ENCODE measurements around the gene GSG1L.

GSG1L gene

GRCh38 chr16:27756206-27756970 is 307.1 kb downstream of the GSG1L start:
- Histone ChIP-seq H3K9me3 (ENCODE audit: control insufficient read depth in 5 of 5, low read length in 5 of 5) (no peaks in the 10 kb centered on the region), H3K36me3 (ENCODE audit: control insufficient read depth in 5 of 5, insufficient read depth in 5 of 5, low read length in 5 of 5) (peaks cover 3 to 34% (median 12%) of the 10 kb centered on the region in 5 donors), H3K4me1 (ENCODE audit: control insufficient read depth in 5 of 5, insufficient read depth in 5 of 5, low read length in 5 of 5) (peaks cover 0 to 8% (median 1%) of the 10 kb centered on the region in 5 donors), H3K27ac (ENCODE audit: low read depth, low read length) (no peak overlapping the region), H3K4me3 (ENCODE audit: low read depth in 1 of 5, low read length in 5 of 5) (no peak overlapping the region), H3K27me3 (ENCODE audit: control insufficient read depth in 5 of 5, insufficient read depth in 4 of 5, low read length in 5 of 5) (no peaks in the 10 kb centered on the region), H3K9ac (ENCODE audit: low read length in 5 of 5) (no peak overlapping the region)

- no peak overlapping the region for H3K4me3 ChIP-seq (ENCODE audit: low read depth in 1 of 5, low read length in 5 of 5)
- H3K4me1 ChIP-seq (ENCODE audit: control insufficient read depth in 5 of 5, insufficient read depth in 5 of 5, low read length in 5 of 5) = peaks cover 0 to 6% (median 1%) of the 10 kb centered on the region in 5 donors
- peaks cover 3 to 34% (median 12%) of the 10 kb centered on the region in 5 donors for H3K36me3 ChIP-seq (ENCODE audit: control insufficient read depth in 5 of 5, insufficient read depth in 5 of 5, low read length in 5 of 5)
- no peaks in the 10 kb centered on the region for H3K9me3 ChIP-seq (ENCODE audit: control insufficient read depth in 5 of 5, low read length in 5 of 5)
- H3K27me3 ChIP-seq (ENCODE audit: control insufficient read depth in 5 of 5, insufficient read depth in 4 of 5, low read length in 5 of 5) = no peaks in the 10 kb centered on the region
- H3K27ac ChIP-seq (ENCODE audit: low read depth, low read length) = no peak overlapping the region
- no peak overlapping the region for H3K9ac ChIP-seq (ENCODE audit: low read length in 5 of 5)
These were observed 308.5 kb downstream of the GSG1L start for GRCh38 chr16:27754788-27755690.

GRCh38 chr16:27753563-27753962 is 310.0 kb downstream of the GSG1L start:
- peaks cover 3 to 41% (median 20%) of the 10 kb centered on the region in 5 donors for H3K36me3 ChIP-seq (ENCODE audit: control insufficient read depth in 5 of 5, insufficient read depth in 5 of 5, low read length in 5 of 5)
- H3K9me3 ChIP-seq (ENCODE audit: control insufficient read depth in 5 of 5, low read length in 5 of 5) = no peaks in the 10 kb centered on the region
- H3K27me3 ChIP-seq (ENCODE audit: control insufficient read depth in 5 of 5, insufficient read depth in 4 of 5, low read length in 5 of 5) = no peaks in the 10 kb centered on the region
- H3K27ac ChIP-seq (ENCODE audit: low read depth, low read length) = no peak overlapping the region
- H3K9ac ChIP-seq (ENCODE audit: low read length in 5 of 5) = no peak overlapping the region
- peaks cover 0 to 11% (median 7%) of the 10 kb centered on the region in 5 donors for H3K4me1 ChIP-seq (ENCODE audit: control insufficient read depth in 5 of 5, insufficient read depth in 5 of 5, low read length in 5 of 5)
- no peak overlapping the region for H3K4me3 ChIP-seq (ENCODE audit: low read depth in 1 of 5, low read length in 5 of 5)

GRCh38 chr16:27752241-27752640 is 311.3 kb downstream of the GSG1L start:
- Histone ChIP-seq H3K36me3 (ENCODE audit: control insufficient read depth in 5 of 5, insufficient read depth in 5 of 5, low read length in 5 of 5) (peaks cover 3 to 38% (median 17%) of the 10 kb centered on the region in 5 donors), H3K27me3 (ENCODE audit: control insufficient read depth in 5 of 5, insufficient read depth in 4 of 5, low read length in 5 of 5) (no peaks in the 10 kb centered on the region), H3K4me3 (ENCODE audit: low read depth in 1 of 5, low read length in 5 of 5) (no peak overlapping the region), H3K27ac (ENCODE audit: low read depth, low read length) (no peak overlapping the region), H3K9me3 (ENCODE audit: control insufficient read depth in 5 of 5, low read length in 5 of 5) (no peaks in the 10 kb centered on the region), H3K4me1 (ENCODE audit: control insufficient read depth in 5 of 5, insufficient read depth in 5 of 5, low read length in 5 of 5) (peaks cover 0 to 8% (median 5%) of the 10 kb centered on the region in 5 donors), H3K9ac (ENCODE audit: low read length in 5 of 5) (no peak overlapping the region)

GRCh38 chr16:27751676-27752075 is 311.8 kb downstream of the GSG1L start:
- no peak overlapping the region for H3K27ac ChIP-seq (ENCODE audit: low read depth, low read length)
- H3K4me1 ChIP-seq (ENCODE audit: control insufficient read depth in 5 of 5, insufficient read depth in 5 of 5, low read length in 5 of 5) = peaks cover 0 to 7% (median 5%) of the 10 kb centered on the region in 5 donors
- H3K4me3 ChIP-seq (ENCODE audit: low read depth in 1 of 5, low read length in 5 of 5) = no peak overlapping the region
- no peaks in the 10 kb centered on the region for H3K9me3 ChIP-seq (ENCODE audit: control insufficient read depth in 5 of 5, low read length in 5 of 5)
- no peaks in the 10 kb centered on the region for H3K27me3 ChIP-seq (ENCODE audit: control insufficient read depth in 5 of 5, insufficient read depth in 4 of 5, low read length in 5 of 5)
- H3K36me3 ChIP-seq (ENCODE audit: control insufficient read depth in 5 of 5, insufficient read depth in 5 of 5, low read length in 5 of 5) = peaks cover 3 to 33% (median 15%) of the 10 kb centered on the region in 5 donors
- H3K9ac ChIP-seq (ENCODE audit: low read length in 5 of 5) = no peak overlapping the region

- H3K4me3 ChIP-seq (ENCODE audit: low read depth in 1 of 5, low read length in 5 of 5) = no peak overlapping the region
- H3K36me3 ChIP-seq (ENCODE audit: control insufficient read depth in 5 of 5, insufficient read depth in 5 of 5, low read length in 5 of 5) = peaks cover 3 to 33% (median 15%) of the 10 kb centered on the region in 5 donors
- no peak overlapping the region for H3K27ac ChIP-seq (ENCODE audit: low read depth, low read length)
- no peak overlapping the region for H3K9ac ChIP-seq (ENCODE audit: low read length in 5 of 5)
- no peaks in the 10 kb centered on the region for H3K27me3 ChIP-seq (ENCODE audit: control insufficient read depth in 5 of 5, insufficient read depth in 4 of 5, low read length in 5 of 5)
- H3K9me3 ChIP-seq (ENCODE audit: control insufficient read depth in 5 of 5, low read length in 5 of 5) = no peaks in the 10 kb centered on the region
- peaks cover 0 to 7% (median 5%) of the 10 kb centered on the region in 5 donors for H3K4me1 ChIP-seq (ENCODE audit: control insufficient read depth in 5 of 5, insufficient read depth in 5 of 5, low read length in 5 of 5)
These were observed 312.3 kb downstream of the GSG1L start for GRCh38 chr16:27751233-27751632.

- Histone ChIP-seq H3K4me1 (ENCODE audit: control insufficient read depth in 5 of 5, insufficient read depth in 5 of 5, low read length in 5 of 5) (peaks cover 0 to 7% (median 5%) of the 10 kb centered on the region in 5 donors), H3K4me3 (ENCODE audit: low read depth in 1 of 5, low read length in 5 of 5) (no peak overlapping the region), H3K9me3 (ENCODE audit: control insufficient read depth in 5 of 5, low read length in 5 of 5) (no peaks in the 10 kb centered on the region), H3K27ac (ENCODE audit: low read depth, low read length) (no peak overlapping the region), H3K36me3 (ENCODE audit: control insufficient read depth in 5 of 5, insufficient read depth in 5 of 5, low read length in 5 of 5) (peaks cover 3 to 27% (median 13%) of the 10 kb centered on the region in 5 donors), H3K9ac (ENCODE audit: low read length in 5 of 5) (no peak overlapping the region), H3K27me3 (ENCODE audit: control insufficient read depth in 5 of 5, insufficient read depth in 4 of 5, low read length in 5 of 5) (no peaks in the 10 kb centered on the region)
These were observed 313.6 kb downstream of the GSG1L start for GRCh38 chr16:27749946-27750345.

GRCh38 chr16:27749547-27749875 is 314.0 kb downstream of the GSG1L start:
- H3K27me3 ChIP-seq (ENCODE audit: control insufficient read depth in 5 of 5, insufficient read depth in 4 of 5, low read length in 5 of 5) = no peaks in the 10 kb centered on the region
- H3K9me3 ChIP-seq (ENCODE audit: control insufficient read depth in 5 of 5, low read length in 5 of 5) = no peaks in the 10 kb centered on the region
- H3K27ac ChIP-seq (ENCODE audit: low read depth, low read length) = no peak overlapping the region
- peaks cover 0 to 7% (median 5%) of the 10 kb centered on the region in 5 donors for H3K4me1 ChIP-seq (ENCODE audit: control insufficient read depth in 5 of 5, insufficient read depth in 5 of 5, low read length in 5 of 5)
- H3K36me3 ChIP-seq (ENCODE audit: control insufficient read depth in 5 of 5, insufficient read depth in 5 of 5, low read length in 5 of 5) = peaks cover 3 to 23% (median 12%) of the 10 kb centered on the region in 5 donors
- H3K9ac ChIP-seq (ENCODE audit: low read length in 5 of 5) = no peak overlapping the region
- H3K4me3 ChIP-seq (ENCODE audit: low read depth in 1 of 5, low read length in 5 of 5) = no peak overlapping the region

- Histone ChIP-seq H3K27ac (ENCODE audit: low read depth, low read length) (no peak overlapping the region), H3K9ac (ENCODE audit: low read length in 5 of 5) (no peak overlapping the region), H3K36me3 (ENCODE audit: control insufficient read depth in 5 of 5, insufficient read depth in 5 of 5, low read length in 5 of 5) (peaks cover 3 to 18% (median 7%) of the 10 kb centered on the region in 5 donors), H3K27me3 (ENCODE audit: control insufficient read depth in 5 of 5, insufficient read depth in 4 of 5, low read length in 5 of 5) (no peaks in the 10 kb centered on the region), H3K4me1 (ENCODE audit: control insufficient read depth in 5 of 5, insufficient read depth in 5 of 5, low read length in 5 of 5) (peaks cover 0 to 7% (median 5%) of the 10 kb centered on the region in 5 donors), H3K9me3 (ENCODE audit: control insufficient read depth in 5 of 5, low read length in 5 of 5) (no peaks in the 10 kb centered on the region), H3K4me3 (ENCODE audit: low read depth in 1 of 5, low read length in 5 of 5) (no peak overlapping the region)
These were observed 314.5 kb downstream of the GSG1L start for GRCh38 chr16:27748868-27749546.

Data from subcutaneous abdominal adipose tissue (tissue), 5 donors.